Measurements from ENCODE around the gene SSR2. TPM values are rescaled to one million over a fixed set of nuclear protein-coding genes. Genes with fewer than 3 reads are reported as not detected.

The SSR2 gene
- total RNA-seq: 100 to 1,000 TPM; 262 to 268 TPM

- CTCF ChIA-PET: interaction anchor here (0.5 to 3.6 kb wide), 8 partner anchors 13 to 197 kb away, joined by 3 to 10 read pairs (median 3); partner anchors contain the start of genes LAMTOR2 and UBQLN4
- peak within 1 kb of the TSS; percentile 93 for H3K27ac Mint-ChIP-seq
- POLR2A ChIA-PET: interaction anchor here (0.7 to 3.3 kb wide), 11 partner anchors 10 to 275 kb away, joined by 3 to 19 read pairs (median 6); partner anchors contain the start of genes KHDC4 and SYT11
- H3K27me3 Mint-ChIP-seq: peaks cover 4% of the 10 kb centered on the region
- peak; percentile 91 for DNase-seq
- peak within 1 kb of the TSS; percentile 86 for H3K4me3 Mint-ChIP-seq
- peaks cover 38% of the 10 kb centered on the region for H3K36me3 Mint-ChIP-seq (ENCODE audit: low read depth)
- H3K4me1 Mint-ChIP-seq: peaks cover 37% of the 10 kb centered on the region
- H3K9me3 Mint-ChIP-seq: no peaks in the 10 kb centered on the region
Measured at GRCh38 chr1:156020293-156021092, at the start of gene SSR2. SSR2 (minus strand) TSS chr1:156020951; CDS start chr1:156020167, 784 bp downstream.

DNA sequence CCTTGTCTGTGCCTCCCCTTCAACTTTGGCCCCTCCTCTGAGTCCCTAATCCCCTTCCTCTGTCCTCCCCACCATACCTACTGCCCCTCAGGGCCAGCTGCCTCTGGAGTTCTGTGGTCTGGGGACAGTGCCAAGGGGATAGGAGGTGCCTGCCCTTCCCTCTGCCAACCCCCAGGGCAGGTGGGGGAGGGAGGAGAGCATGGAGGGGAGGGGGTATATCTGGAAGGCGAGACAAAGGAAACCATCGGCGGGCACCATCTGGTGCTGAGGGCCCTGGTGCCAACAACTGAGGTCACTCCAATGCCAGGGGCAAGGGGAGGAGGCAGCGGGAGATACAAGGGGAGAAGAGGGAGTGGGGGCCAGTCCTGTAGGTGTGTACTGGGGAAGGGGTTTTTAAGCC lies 49.8 kb upstream of the SSR2 start:
- H3K27me3 Mint-ChIP-seq: peaks cover 10% of the 10 kb centered on the region
- ChIA-PET CTCF (interaction anchor here (0.6 to 1.5 kb wide), 2 partner anchors 10 to 81 kb away, joined by 4 to 6 read pairs; no protein-coding TSS in a partner anchor), POLR2A (no interaction called here)

GRCh38 chr1:156069490-156070455 lies 49.0 kb upstream of the SSR2 start:
- H3K36me3 Mint-ChIP-seq (ENCODE audit: low read depth): no peaks in the 10 kb centered on the region
- H3K9me3 Mint-ChIP-seq: no peaks in the 10 kb centered on the region
- POLR2A ChIA-PET: interaction anchor here (1.2 kb wide), 1 partner anchor 68 kb away, joined by 3 read pairs; no protein-coding TSS in a partner anchor
- CTCF ChIA-PET: interaction anchor here (0.6 kb wide), 2 partner anchors 9 to 24 kb away, joined by 4 read pairs; no protein-coding TSS in a partner anchor
- no peak for DNase-seq
- peaks cover 4% of the 10 kb centered on the region for H3K27me3 Mint-ChIP-seq
- H3K4me3 Mint-ChIP-seq: no peak overlapping the region
- peaks cover 18% of the 10 kb centered on the region for H3K4me1 Mint-ChIP-seq
- no peak overlapping the region for H3K27ac Mint-ChIP-seq

More for the DNA sequence above, 49.8 kb upstream of the SSR2 start:
- Mint-ChIP-seq H3K4me3 (no peak overlapping the region), H3K36me3 (ENCODE audit: low read depth) (no peaks in the 10 kb centered on the region), H3K9me3 (no peaks in the 10 kb centered on the region), H3K27ac (no peak overlapping the region), H3K4me1 (peaks cover 13% of the 10 kb centered on the region)
- DNase-seq: no peak

- DNase-seq: no peak
- ChIA-PET CTCF (interaction anchor here (0.8 to 4.1 kb wide), 18 partner anchors 8 to 164 kb away, joined by 3 to 30 read pairs (median 5); partner anchors contain the start of gene MEX3A), POLR2A (interaction anchor here (1.0 to 1.1 kb wide), 3 partner anchors 63 to 133 kb away, joined by 3 to 5 read pairs (median 3); partner anchors contain the start of gene KHDC4)
- no peaks in the 10 kb centered on the region for H3K36me3 Mint-ChIP-seq (ENCODE audit: low read depth)
- H3K27me3 Mint-ChIP-seq: no peaks in the 10 kb centered on the region
- H3K27ac Mint-ChIP-seq: no peak overlapping the region
- no peaks in the 10 kb centered on the region for H3K9me3 Mint-ChIP-seq
- H3K4me1 Mint-ChIP-seq: peaks cover 18% of the 10 kb centered on the region
- H3K4me3 Mint-ChIP-seq: no peak overlapping the region
Measured at GRCh38 chr1:156067262-156067661, 46.5 kb upstream of the SSR2 start.

- no peaks in the 10 kb centered on the region for H3K9me3 Mint-ChIP-seq
- POLR2A ChIA-PET: interaction anchor here (0.6 kb wide), 1 partner anchor 134 kb away, joined by 3 read pairs; no protein-coding TSS in a partner anchor
- no peak overlapping the region for H3K4me3 Mint-ChIP-seq
- CTCF ChIA-PET: interaction anchor here (0.6 to 4.1 kb wide), 37 partner anchors 8 to 258 kb away, joined by 3 to 30 read pairs (median 4); partner anchors contain the start of genes KHDC4, MEX3A, SSR2 and UBQLN4
- H3K27ac Mint-ChIP-seq: no peak overlapping the region
- H3K4me1 Mint-ChIP-seq: peaks cover 18% of the 10 kb centered on the region
- no peak for DNase-seq
- no peaks in the 10 kb centered on the region for H3K27me3 Mint-ChIP-seq
- H3K36me3 Mint-ChIP-seq (ENCODE audit: low read depth): no peaks in the 10 kb centered on the region
Measured at GRCh38 chr1:156065871-156066270, 45.1 kb upstream of the SSR2 start.

DNA sequence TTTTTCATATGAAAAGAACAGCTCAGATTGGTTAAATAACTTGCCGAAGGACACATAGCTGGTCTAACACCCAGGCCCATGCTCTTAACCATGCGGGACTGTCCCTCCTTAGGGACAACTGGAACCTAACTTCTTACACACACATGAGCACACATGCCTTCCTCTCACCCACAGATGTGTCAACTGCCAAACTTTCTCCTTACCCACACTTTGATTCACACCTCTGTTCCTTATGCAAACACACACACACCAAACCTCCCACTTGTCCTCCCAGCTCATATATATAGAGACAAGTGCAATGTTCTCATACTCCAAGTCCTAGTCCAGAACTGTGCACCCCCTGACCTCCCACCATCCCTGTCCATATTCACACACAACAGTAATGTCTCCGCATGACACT lies 44.5 kb upstream of the SSR2 start:
- POLR2A ChIA-PET: interaction anchor here (0.7 kb wide), 1 partner anchor 127 kb away, joined by 4 read pairs; no protein-coding TSS in a partner anchor
- Mint-ChIP-seq H3K4me1 (peaks cover 18% of the 10 kb centered on the region), H3K4me3 (no peak overlapping the region), H3K9me3 (no peaks in the 10 kb centered on the region), H3K27me3 (no peaks in the 10 kb centered on the region), H3K27ac (no peak overlapping the region), H3K36me3 (ENCODE audit: low read depth) (no peaks in the 10 kb centered on the region)
- CTCF ChIA-PET: interaction anchor here (0.8 to 4.1 kb wide), 9 partner anchors 8 to 127 kb away, joined by 3 to 30 read pairs (median 4); no protein-coding TSS in a partner anchor
- DNase-seq: no peak

- no peaks in the 10 kb centered on the region for H3K9me3 Mint-ChIP-seq
- no peak for DNase-seq
- no peaks in the 10 kb centered on the region for H3K36me3 Mint-ChIP-seq (ENCODE audit: low read depth)
- ChIA-PET POLR2A (interaction anchor here (0.7 kb wide), 1 partner anchor 126 kb away, joined by 4 read pairs; no protein-coding TSS in a partner anchor), CTCF (interaction anchor here (0.9 to 4.1 kb wide), 6 partner anchors 7 to 238 kb away, joined by 3 to 24 read pairs (median 4); no protein-coding TSS in a partner anchor)
- peaks cover 18% of the 10 kb centered on the region for H3K4me1 Mint-ChIP-seq
- no peak overlapping the region for H3K27ac Mint-ChIP-seq
- H3K4me3 Mint-ChIP-seq: no peak overlapping the region
- no peaks in the 10 kb centered on the region for H3K27me3 Mint-ChIP-seq
Measured at GRCh38 chr1:156064615-156065014, 43.9 kb upstream of the SSR2 start.

DNA sequence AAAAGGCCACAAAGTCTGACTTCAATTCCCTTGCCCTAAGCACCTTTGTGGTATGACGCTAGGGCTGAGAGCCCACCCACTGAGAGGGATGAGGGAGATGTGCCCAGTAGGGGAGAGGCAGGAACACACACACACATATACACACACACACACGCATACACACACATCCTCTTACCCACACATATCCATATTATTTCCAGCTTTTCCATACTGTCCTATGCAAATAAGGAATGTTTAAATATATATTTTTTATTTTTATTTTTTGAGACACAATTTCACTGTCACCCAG lies 43.2 kb upstream of the SSR2 start:
- no peak overlapping the region for H3K4me3 Mint-ChIP-seq
- H3K4me1 Mint-ChIP-seq: peaks cover 18% of the 10 kb centered on the region
- ChIA-PET POLR2A (no interaction called here), CTCF (interaction anchor here (0.9 to 1.5 kb wide), 3 partner anchors 9 to 239 kb away, joined by 3 to 5 read pairs (median 4); no protein-coding TSS in a partner anchor)
- no peaks in the 10 kb centered on the region for H3K27me3 Mint-ChIP-seq
- no peaks in the 10 kb centered on the region for H3K36me3 Mint-ChIP-seq (ENCODE audit: low read depth)
- no peaks in the 10 kb centered on the region for H3K9me3 Mint-ChIP-seq
- H3K27ac Mint-ChIP-seq: no peak overlapping the region
- DNase-seq: no peak

- POLR2A ChIA-PET: interaction anchor here (0.6 kb wide), 1 partner anchor 15 kb away, joined by 3 read pairs; no protein-coding TSS in a partner anchor
- H3K4me1 Mint-ChIP-seq: peaks cover 20% of the 10 kb centered on the region
- H3K36me3 Mint-ChIP-seq (ENCODE audit: low read depth): peaks cover 10% of the 10 kb centered on the region
- H3K9me3 Mint-ChIP-seq: no peaks in the 10 kb centered on the region
- H3K4me3 Mint-ChIP-seq: no peak overlapping the region
- H3K27me3 Mint-ChIP-seq: no peaks in the 10 kb centered on the region
- DNase-seq: no peak
- CTCF ChIA-PET: interaction anchor here (0.6 to 1.2 kb wide), 2 partner anchors 63 to 72 kb away, joined by 3 to 4 read pairs; no protein-coding TSS in a partner anchor
- no peak overlapping the region for H3K27ac Mint-ChIP-seq
Measured at GRCh38 chr1:156062189-156062588, 41.4 kb upstream of the SSR2 start.

DNA sequence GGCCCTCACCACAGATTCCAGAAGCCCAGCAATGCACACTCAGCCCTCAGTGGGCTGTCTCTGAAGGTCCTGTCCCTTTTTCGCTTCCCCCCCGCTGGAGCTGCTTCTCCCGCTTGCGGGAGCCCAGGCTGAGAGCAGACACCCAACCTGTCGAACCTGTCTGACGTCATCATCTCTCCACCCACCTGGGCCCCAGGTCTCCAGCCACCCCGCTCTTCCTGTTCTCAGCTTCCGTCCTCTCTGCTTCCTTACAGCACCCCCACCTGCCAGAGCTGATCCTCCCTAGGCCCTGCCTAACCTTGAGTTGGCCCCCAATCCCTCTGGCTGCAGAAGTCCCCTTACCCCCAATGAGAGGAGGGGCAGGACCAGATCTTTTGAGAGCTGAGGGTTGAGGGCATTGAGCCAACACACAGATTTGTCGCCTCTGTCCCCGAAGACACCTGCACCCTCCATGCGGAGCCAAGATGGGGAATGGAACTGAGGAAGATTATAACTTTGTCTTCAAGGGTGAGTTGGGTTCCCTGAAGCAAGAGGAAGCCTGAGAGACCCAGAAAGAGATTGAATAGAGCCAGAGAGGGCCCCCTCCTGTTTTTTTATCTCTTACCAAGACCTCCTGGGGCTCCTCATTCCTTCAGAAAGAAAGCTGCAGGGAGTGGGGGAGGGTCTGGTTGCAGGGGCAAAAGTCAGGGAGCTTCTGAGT lies 40.3 kb upstream of the SSR2 start, which contains the start of gene RAB25:
TSS of gene RAB25 (plus strand) at position 224 of the 700 bp plus-strand sequence. CDS start at position 465, 241 bp downstream.
- no peak within 1 kb of the TSS for H3K27ac Mint-ChIP-seq
- no peak within 1 kb of the TSS for H3K4me3 Mint-ChIP-seq
- CTCF ChIA-PET: interaction anchor here (0.7 kb wide), 1 partner anchor 9 kb away, joined by 4 read pairs; no protein-coding TSS in a partner anchor
- H3K27me3 Mint-ChIP-seq: no peaks in the 10 kb centered on the region
- POLR2A ChIA-PET: no interaction called here
- H3K36me3 Mint-ChIP-seq (ENCODE audit: low read depth): peaks cover 13% of the 10 kb centered on the region
- no peak for DNase-seq
- no peaks in the 10 kb centered on the region for H3K9me3 Mint-ChIP-seq
- H3K4me1 Mint-ChIP-seq: peaks cover 18% of the 10 kb centered on the region

- H3K4me3 Mint-ChIP-seq: no peak overlapping the region
- ChIA-PET CTCF (interaction anchor here (0.6 to 1.2 kb wide), 4 partner anchors 10 to 50 kb away, joined by 3 to 6 read pairs (median 5); partner anchors contain the start of gene SSR2), POLR2A (no interaction called here)
- H3K27me3 Mint-ChIP-seq: no peaks in the 10 kb centered on the region
- peaks cover 31% of the 10 kb centered on the region for H3K4me1 Mint-ChIP-seq
- no peak for DNase-seq
- H3K27ac Mint-ChIP-seq: no peak overlapping the region
- peaks cover 15% of the 10 kb centered on the region for H3K36me3 Mint-ChIP-seq (ENCODE audit: low read depth)
- H3K9me3 Mint-ChIP-seq: no peaks in the 10 kb centered on the region
Measured at GRCh38 chr1:156056326-156056849, 35.6 kb upstream of the SSR2 start.

Measured in activated CD4-positive, alpha-beta memory T cell treated with anti-CD3 and anti-CD28 coated beads, Interleukin-2, amount 10 ng/mL, durations not matched to agents 7 days and 5 days (primary cell).